Heart right ventricle (tissue), 16 donors: ENCODE data around the gene RNF213. TPM values are rescaled to one million over a fixed set of nuclear protein-coding genes. Genes with fewer than 3 reads are reported as not detected.

Source experiments
- ATAC-seq, 8 donors: fragments of 200-7000 bp; cut with Tn5 transposase; one replicate each; pipeline ENCODE4 v1.9.1; 2020; ENCODE audit warnings: mild to moderate bottlenecking in 8 of 8, moderate library complexity in 8 of 8, moderate number of reproducible peaks in 1 of 8
- DNase-seq, 2 donors: peaks; one replicate each; pipeline ENCODE4 v3.0.0-alpha.2; 2020
- H3K27ac ChIP-seq, 10 donors: fragments of 200-600 bp; sonication (generic) in 2 of 10; one replicate each; pipeline versions ENCODE4 v1.5.0 to v1.8.0; 2020 to 2022; ENCODE audit warnings: mild to moderate bottlenecking in 3 of 10
- H3K27me3 ChIP-seq, 7 donors: fragments of 200-600 bp; one replicate each; pipeline ENCODE4 v1.8.0; 2021 to 2022; ENCODE audit warnings: mild to moderate bottlenecking in 2 of 7
- H3K36me3 ChIP-seq, 9 donors: fragments of 200-600 bp; sonication (generic) in 1 of 9; one replicate each; pipeline versions ENCODE4 v1.5.0 to v1.8.0; 2020 to 2022; ENCODE audit warnings: mild to moderate bottlenecking in 2 of 9
- H3K4me1 ChIP-seq, 9 donors: fragments of 200-600 bp; sonication (generic) in 1 of 9; one replicate each; pipeline versions ENCODE4 v1.5.0 to v1.8.0; 2020 to 2022; ENCODE audit warnings: mild to moderate bottlenecking in 4 of 9
- H3K4me3 ChIP-seq, 10 donors: fragments of 200-600 bp; sonication (generic) in 2 of 10; one replicate each; pipeline versions ENCODE4 v1.5.0 to v1.8.0; 2020 to 2022; ENCODE audit warnings: mild to moderate bottlenecking in 7 of 10, moderate library complexity in 2 of 10
- H3K9me3 ChIP-seq, 11 donors: fragments of 200-600 bp in 10 of 11; sonication (generic) in 2 of 11; one replicate each; pipeline versions ENCODE4 v1.5.0 to v1.8.0; 2013 to 2022; ENCODE audit warnings: mild to moderate bottlenecking in 2 of 11, control low read depth in 1 of 11, moderate library complexity in 1 of 11
- WGBS, 2 donors: extraction: QIAGEN DNeasy Blood & Tissue Kit; methylation state at CpG; one replicate each; pipeline ENCODE4 v1.1.7; 2013; ENCODE audit warnings: inconsistent platforms in 1 of 2; 5-methylcytosine and 5-hydroxymethylcytosine counted together
- intact Hi-C, 10 donors: fragments of 100-400 bp; cut with DNase I; formaldehyde crosslinking; loops; one replicate each; pipeline versions ENCODE4 v1.11.1 to v1.14.2; 2022
- polyA plus RNA-seq, 2 donors: library from polyadenylated mRNA; stranded (reverse); fragments of 200-250 nt; gene quantifications; one replicate each; pipeline ENCODE4 v1.2.3, GENCODE V29; 2013
- total RNA-seq, 10 donors: library from RNA; stranded (reverse); fragmentation: NEBNext Ultra II Directional in 3 of 10; extraction: Animal tissue kit (Norgen Biotek cat#: 25700) in 3 of 10; gene quantifications; one replicate each; pipeline versions ENCODE4 v1.2.1 to v1.2.4, GENCODE V29; 2021 to 2023
- TF ChIP-seq, protein P1 (sequence below), 9 donors: fragments of 200-600 bp; sonication (generic) in 2 of 9; IDR thresholded peaks; one replicate each; pipeline versions ENCODE4 v1.5.0 to v1.8.0; 2021 to 2022; ENCODE audit warnings: antibody characterized with exemption in 9 of 9, mild to moderate bottlenecking in 5 of 9, moderate library complexity in 1 of 9
- donor health status: Arrhythmogenic right ventricular cardiomyopathy.
- donor health status: ischemic (EF 13 %, LVEDD 7.1; RV severe dilation, severe dysfunction).
- donor health status: healthy with polysubstance abuse.
- donor health status: DM: no; HTN: yes; CAD: no.
- donor health status: DM: no; HTN: no; CAD: no.
- donor health status: ischemic (EF 25% LVEDD 6.9; RV normal size, moderate dysfunction).
- donor health status: ischemic (EF 25% LVEDD 5.7; RV mildly dilated, moderate dysfunction).
- donor health status: healthy.
- donor health status: DM: yes; HTN: yes; CAD: no.
- donor health status: Ischemic cardiomyopathy.
- donor health status: ischemic (EF 35%, LVEDD 5.7; RV mildly dilated, moderate dysfunction).
- donor health status: nonischemic (EF 11% LVEDD 7.7; RV severe dilation, severe dysfunction).
- donor health status: DM: yes; HTN: yes; CAD: no.
- donor health status: PGD.
- donor health status: ischemic (EF 29% LVEDD 5.4; RV normal size, mild dysfunction).
- donor health status: nonischemic (EF 23%, LVEDD 6.1; RV moderate dilation, normal function).

Gene RNF213
- total and polyA plus RNA-seq, 12 donors, result 13.1 to 97.0 (median 31.7) TPM

DNA sequence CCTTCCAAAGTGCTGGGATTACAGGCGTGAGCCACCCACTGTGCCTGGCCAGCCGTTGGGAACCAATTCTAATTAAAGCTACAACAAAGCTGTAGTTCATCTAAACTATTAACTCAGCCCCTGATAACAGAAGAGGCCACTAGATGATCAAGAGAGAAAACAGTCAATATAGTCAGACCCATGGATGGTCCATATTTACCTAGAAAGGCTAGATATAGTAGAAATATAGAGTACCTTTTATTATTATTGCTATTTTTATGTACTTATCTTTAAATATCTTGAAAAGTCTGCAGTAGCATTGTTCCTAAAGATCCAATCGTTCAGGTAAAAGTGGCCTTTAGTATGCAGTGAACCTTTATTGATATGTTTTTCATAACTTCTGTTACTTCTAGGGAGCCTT lies 43.2 kb downstream of the RNF213 start:
- Histone ChIP-seq H3K9me3 (peaks cover 0 to 35% (median 15%) of the 10 kb centered on the region in 11 donors), H3K36me3 (peaks cover 0 to 100% (median 91%) of the 10 kb centered on the region in 9 donors), H3K27ac (no peak overlapping the region), H3K4me1 (no peaks in the 10 kb centered on the region), H3K27me3 (no peaks in the 10 kb centered on the region), H3K4me3 (no peak overlapping the region)
- TF ChIP-seq, protein P1, sequence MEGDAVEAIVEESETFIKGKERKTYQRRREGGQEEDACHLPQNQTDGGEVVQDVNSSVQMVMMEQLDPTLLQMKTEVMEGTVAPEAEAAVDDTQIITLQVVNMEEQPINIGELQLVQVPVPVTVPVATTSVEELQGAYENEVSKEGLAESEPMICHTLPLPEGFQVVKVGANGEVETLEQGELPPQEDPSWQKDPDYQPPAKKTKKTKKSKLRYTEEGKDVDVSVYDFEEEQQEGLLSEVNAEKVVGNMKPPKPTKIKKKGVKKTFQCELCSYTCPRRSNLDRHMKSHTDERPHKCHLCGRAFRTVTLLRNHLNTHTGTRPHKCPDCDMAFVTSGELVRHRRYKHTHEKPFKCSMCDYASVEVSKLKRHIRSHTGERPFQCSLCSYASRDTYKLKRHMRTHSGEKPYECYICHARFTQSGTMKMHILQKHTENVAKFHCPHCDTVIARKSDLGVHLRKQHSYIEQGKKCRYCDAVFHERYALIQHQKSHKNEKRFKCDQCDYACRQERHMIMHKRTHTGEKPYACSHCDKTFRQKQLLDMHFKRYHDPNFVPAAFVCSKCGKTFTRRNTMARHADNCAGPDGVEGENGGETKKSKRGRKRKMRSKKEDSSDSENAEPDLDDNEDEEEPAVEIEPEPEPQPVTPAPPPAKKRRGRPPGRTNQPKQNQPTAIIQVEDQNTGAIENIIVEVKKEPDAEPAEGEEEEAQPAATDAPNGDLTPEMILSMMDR (IDR thresholded peaks at IDR 0.05), result no peak
- ATAC-seq (no peak), DNase-seq (no peak)
- intact Hi-C loops, result no loop called here
- WGBS, 2 donors, result 92 to 94% methylated on average over 3 of the region's 3 CpGs

- Histone ChIP-seq H3K27me3 (no peaks in the 10 kb centered on the region), H3K27ac (no peak overlapping the region), H3K4me3 (no peak overlapping the region), H3K9me3 (peaks cover 0 to 19% (median 10%) of the 10 kb centered on the region in 11 donors), H3K36me3 (peaks cover 0 to 100% (median 86%) of the 10 kb centered on the region in 9 donors), H3K4me1 (no peaks in the 10 kb centered on the region)
- TF ChIP-seq, protein P1 (IDR thresholded peaks at IDR 0.05), result no peak
- DNase-seq (no peak), ATAC-seq (no peak)
- WGBS, 2 donors, result 79 to 85% methylated on average over 12 of the region's 12 CpGs
- intact Hi-C loops, result no loop called here
Measured at GRCh38 chr17:80307994-80308691, 47.5 kb downstream of the RNF213 start.

GRCh38 chr17:80308692-80309517 lies 48.3 kb downstream of the RNF213 start:
- ATAC-seq (no peak), DNase-seq (no peak)
- 78 to 79% methylated on average over 16 of the region's 16 CpGs for WGBS, 2 donors
- Histone ChIP-seq H3K36me3 (peaks cover 0 to 94% (median 81%) of the 10 kb centered on the region in 9 donors), H3K9me3 (peaks cover 0 to 12% (median 3%) of the 10 kb centered on the region in 11 donors), H3K27ac (no peak overlapping the region), H3K4me3 (no peak overlapping the region), H3K4me1 (no peaks in the 10 kb centered on the region), H3K27me3 (no peaks in the 10 kb centered on the region)
- TF ChIP-seq, protein P1 (IDR thresholded peaks at IDR 0.05), result no peak
- intact Hi-C loops, result no loop called here

GRCh38 chr17:80311216-80311827 lies 50.7 kb downstream of the RNF213 start:
- intact Hi-C loops, result no loop called here
- no peak overlapping the region for H3K27ac ChIP-seq
- H3K36me3 ChIP-seq, result peaks cover 0 to 76% (median 57%) of the 10 kb centered on the region in 9 donors
- no peaks in the 10 kb centered on the region for H3K27me3 ChIP-seq
- DNase-seq (no peak), ATAC-seq (no peak)
- WGBS, 2 donors, result 97 to 98% methylated on average over 22 of the region's 22 CpGs
- H3K4me3 ChIP-seq, result no peak overlapping the region
- TF ChIP-seq, protein P1 (IDR thresholded peaks at IDR 0.05), result no peak
- no peaks in the 10 kb centered on the region for H3K9me3 ChIP-seq
- H3K4me1 ChIP-seq, result no peaks in the 10 kb centered on the region
